ENCODE data around the gene VPS26C. TPM values are rescaled to one million over a fixed set of nuclear protein-coding genes. Genes with fewer than 3 reads are reported as not detected.

VPS26C gene
- total and polyA plus RNA-seq, 2 experiments from 2014 or later, result 29.9 to 45.0 TPM

DNA sequence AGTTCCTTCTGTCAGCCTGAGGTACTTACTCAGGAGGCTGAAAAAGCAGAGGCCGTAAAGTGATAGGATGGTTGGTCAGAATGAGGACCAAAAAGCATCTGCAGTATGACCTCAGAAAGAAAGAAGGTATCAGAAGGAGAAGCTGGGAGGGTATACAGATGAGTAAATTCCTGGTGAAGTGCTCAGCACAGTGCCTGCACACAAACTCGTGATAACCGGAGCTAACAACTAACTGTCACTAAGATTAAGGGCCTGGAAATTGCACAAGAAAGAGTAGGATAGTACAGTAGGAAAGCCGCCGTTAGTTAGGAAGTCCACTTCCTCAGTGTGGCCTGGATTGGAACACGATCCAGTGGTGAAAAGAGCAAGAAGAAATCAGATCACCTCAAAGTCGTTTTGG is 62.6 kb downstream of the VPS26C start:
- Histone ChIP-seq H3K36me3 (peaks cover 28% of the 10 kb centered on the region), H3K4me3 (no peak overlapping the region), H3K27ac (no peak overlapping the region), H3K9me3 (ENCODE audit: low read depth) (no peaks in the 10 kb centered on the region), H3K27me3 (no peaks in the 10 kb centered on the region), H3K4me1 (ENCODE audit: low read depth) (peaks cover 8% of the 10 kb centered on the region)
- no peak for TF ChIP-seq CTCF (IDR thresholded peaks at IDR 0.05; ENCODE audit: low read depth, low read length)
- peak in 1 of 2 donors; percentile 38 for DNase-seq (ENCODE audit: low read depth in 1 of 2, low spot score in 1 of 2)

GRCh38 chr21:37202221-37203110 is 64.7 kb downstream of the VPS26C start:
- Histone ChIP-seq H3K9me3 (ENCODE audit: low read depth) (no peaks in the 10 kb centered on the region), H3K27ac (no peak overlapping the region), H3K4me3 (no peak overlapping the region), H3K36me3 (peaks cover 45% of the 10 kb centered on the region), H3K4me1 (ENCODE audit: low read depth) (peaks cover under 1% of the 10 kb centered on the region), H3K27me3 (no peaks in the 10 kb centered on the region)
- TF ChIP-seq CTCF (IDR thresholded peaks at IDR 0.05; ENCODE audit: low read depth, low read length), result no peak
- no peak for DNase-seq (ENCODE audit: low read depth in 1 of 2, low spot score in 1 of 2)

- H3K27ac ChIP-seq, result no peak overlapping the region
- H3K9me3 ChIP-seq (ENCODE audit: low read depth), result no peaks in the 10 kb centered on the region
- no peak for TF ChIP-seq CTCF (IDR thresholded peaks at IDR 0.05; ENCODE audit: low read depth, low read length)
- H3K36me3 ChIP-seq, result peaks cover 45% of the 10 kb centered on the region
- H3K4me3 ChIP-seq, result no peak overlapping the region
- no peak for DNase-seq (ENCODE audit: low read depth in 1 of 2, low spot score in 1 of 2)
- H3K27me3 ChIP-seq, result no peaks in the 10 kb centered on the region
- no peaks in the 10 kb centered on the region for H3K4me1 ChIP-seq (ENCODE audit: low read depth)
Measured at GRCh38 chr21:37200641-37201480, 66.3 kb downstream of the VPS26C start.

- H3K27me3 ChIP-seq, result no peaks in the 10 kb centered on the region
- H3K27ac ChIP-seq, result no peak overlapping the region
- TF ChIP-seq CTCF (IDR thresholded peaks at IDR 0.05; ENCODE audit: low read depth, low read length), result no peak
- no peak overlapping the region for H3K4me3 ChIP-seq
- no peaks in the 10 kb centered on the region for H3K9me3 ChIP-seq (ENCODE audit: low read depth)
- no peaks in the 10 kb centered on the region for H3K4me1 ChIP-seq (ENCODE audit: low read depth)
- DNase-seq (ENCODE audit: low read depth in 1 of 2, low spot score in 1 of 2), result peak in 1 of 2 donors; percentile 42
- H3K36me3 ChIP-seq, result peaks cover 45% of the 10 kb centered on the region
Measured at GRCh38 chr21:37199057-37199924, 67.8 kb downstream of the VPS26C start.

- Histone ChIP-seq H3K36me3 (peaks cover 42% of the 10 kb centered on the region), H3K27ac (no peak overlapping the region), H3K9me3 (ENCODE audit: low read depth) (no peaks in the 10 kb centered on the region), H3K4me3 (no peak overlapping the region), H3K27me3 (no peaks in the 10 kb centered on the region), H3K4me1 (ENCODE audit: low read depth) (no peaks in the 10 kb centered on the region)
- DNase-seq (ENCODE audit: low read depth in 1 of 2, low spot score in 1 of 2), result no peak
- no peak for TF ChIP-seq CTCF (IDR thresholded peaks at IDR 0.05; ENCODE audit: low read depth, low read length)
Measured at GRCh38 chr21:37197746-37198145, 69.4 kb downstream of the VPS26C start.
